Left renal pelvis (tissue), 4 donors: ENCODE results near the gene CELF4. TPM values are rescaled to one million over a fixed set of nuclear protein-coding genes. Genes with fewer than 3 reads are reported as not detected.

ENCODE experiments used
- DNase-seq, 4 donors: peaks; one replicate each; pipeline ENCODE4 v3.0.0-alpha.2; 2013; ENCODE audit warnings: low read depth in 4 of 4, low spot score in 3 of 4
- polyA plus RNA-seq, 4 donors: library from polyadenylated mRNA; unstranded; fragments of 120-200 nt; gene quantifications; one replicate each; pipeline ENCODE4 v1.2.1, GENCODE V29; 2013; ENCODE audit not compliant: insufficient read length in 4 of 4

Gene CELF4
- polyA plus RNA-seq, 4 donors, result 1.6 to 3.1 (median 2.4) TPM

DNA sequence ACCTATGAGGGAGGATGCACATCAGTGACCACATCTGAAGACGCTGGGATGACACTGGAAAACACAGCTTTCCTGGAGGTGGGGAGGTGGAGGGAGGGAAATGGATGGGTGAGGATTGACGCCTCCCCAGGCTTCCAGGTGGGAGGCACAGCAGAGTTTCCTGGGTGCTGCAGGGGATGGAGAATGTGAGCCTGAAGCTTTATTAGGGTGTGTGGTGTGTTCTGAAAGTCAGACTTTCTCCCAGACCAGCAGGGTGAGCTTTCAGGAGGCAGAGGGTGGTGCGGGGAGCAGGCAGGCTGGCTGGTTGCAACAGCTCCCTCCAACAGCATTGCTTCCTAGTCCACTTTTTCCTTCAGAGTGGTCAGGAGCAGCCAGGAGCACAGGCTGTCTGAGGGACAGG lies 263.1 kb downstream of the CELF4 start:
- no peak for DNase-seq

DNA sequence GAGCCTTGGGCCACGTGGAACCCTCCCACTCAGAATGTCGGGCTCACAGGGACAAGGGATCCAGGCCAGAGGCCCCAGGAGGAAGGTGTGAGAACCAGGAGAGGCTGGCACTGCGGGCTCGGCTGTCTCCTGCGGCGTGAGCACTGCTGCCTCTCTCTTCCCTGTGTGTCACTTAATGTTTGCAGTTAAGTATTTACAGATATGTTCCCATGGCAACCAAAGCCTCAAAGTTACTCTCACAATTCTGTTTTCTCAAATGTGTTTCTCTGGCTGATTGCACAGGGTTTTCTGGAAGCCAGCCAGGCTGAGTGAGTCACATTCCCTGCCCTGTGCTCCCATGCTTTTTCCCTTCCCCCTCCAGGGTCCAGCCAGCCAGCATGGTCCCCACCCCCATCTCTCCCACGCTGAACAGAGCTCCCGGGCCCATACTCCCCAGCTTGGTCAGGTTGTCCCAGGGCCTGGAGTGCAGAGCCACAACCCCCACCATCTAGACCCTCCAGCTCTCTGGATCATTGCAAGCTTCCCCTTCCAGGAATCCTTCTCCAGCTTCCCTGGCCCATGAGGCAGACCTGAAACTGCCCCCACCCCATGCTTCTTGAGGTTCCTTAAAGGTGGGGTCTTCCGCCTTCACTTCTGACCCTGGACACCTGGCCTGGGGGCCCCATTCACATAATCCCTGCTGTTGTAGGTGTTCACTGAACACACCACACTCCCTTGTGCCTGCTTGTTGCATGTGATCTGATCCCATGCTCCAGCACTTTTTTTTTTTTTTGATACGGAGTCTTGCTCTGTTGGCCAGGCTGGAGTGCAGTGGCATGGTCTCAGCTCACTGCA lies 265.9 kb downstream of the CELF4 start:
- DNase-seq, result peak; percentile 92 to 96 (median 94)

DNA sequence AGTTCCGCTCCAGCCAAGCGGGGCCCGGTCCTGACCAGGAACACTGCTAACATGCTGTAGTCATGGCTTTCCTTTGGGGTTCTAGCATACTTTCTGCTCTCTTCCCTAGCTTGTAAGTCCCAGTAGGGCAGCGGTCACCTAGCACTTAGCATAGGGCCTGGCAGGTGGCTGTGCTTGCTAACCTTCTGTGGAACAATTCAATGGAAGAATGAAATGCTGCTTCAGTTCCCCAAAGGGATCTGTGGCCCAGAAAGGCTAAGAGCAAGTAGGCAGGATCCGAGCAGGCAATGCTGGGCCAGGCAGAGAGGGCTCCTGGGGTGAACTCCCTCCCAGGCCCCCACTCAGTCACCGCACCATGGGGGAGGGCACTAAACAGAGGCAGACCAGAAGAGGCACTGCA lies 266.8 kb downstream of the CELF4 start:
- no peak for DNase-seq

DNA sequence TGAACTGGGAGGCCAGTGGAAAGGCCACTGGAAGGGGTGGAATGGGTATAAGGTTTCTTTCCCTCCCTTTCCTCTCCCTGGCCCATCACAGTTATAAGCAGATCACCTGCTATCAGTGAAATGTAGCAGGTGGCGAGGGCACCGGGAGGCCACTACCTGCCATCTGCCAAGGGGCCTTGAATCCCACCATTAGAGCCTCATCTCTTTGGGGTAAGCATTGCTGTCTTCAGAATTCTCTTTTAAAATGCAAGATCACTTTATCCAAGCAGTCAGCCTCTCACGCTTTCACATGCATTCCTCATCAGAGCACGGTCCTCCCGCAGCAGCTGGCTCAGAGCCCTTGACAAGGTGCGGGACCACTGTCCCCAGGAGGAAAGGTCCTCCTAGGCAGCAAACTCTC lies 268.5 kb downstream of the CELF4 start:
- no peak for DNase-seq

DNA sequence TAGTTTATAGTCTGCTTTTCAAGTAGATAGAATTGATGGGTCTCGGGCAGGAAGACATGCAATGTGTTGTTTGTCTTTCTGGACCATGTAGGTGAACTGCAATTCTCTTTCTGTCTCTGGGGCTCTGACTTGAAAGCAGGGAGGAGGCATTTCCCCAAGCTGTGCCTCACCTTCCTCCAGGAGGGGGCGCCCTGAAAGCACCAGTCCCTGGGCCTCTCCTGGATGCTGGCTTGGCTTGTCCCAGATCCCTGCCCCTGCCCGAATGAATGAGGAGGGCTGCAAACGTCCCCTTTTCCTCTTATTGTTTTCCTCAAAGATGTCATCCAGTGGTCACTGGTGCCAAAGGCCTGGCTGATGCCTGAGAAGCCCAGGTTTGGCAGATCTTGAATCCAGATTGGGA lies 270.6 kb downstream of the CELF4 start:
- no peak for DNase-seq

DNA sequence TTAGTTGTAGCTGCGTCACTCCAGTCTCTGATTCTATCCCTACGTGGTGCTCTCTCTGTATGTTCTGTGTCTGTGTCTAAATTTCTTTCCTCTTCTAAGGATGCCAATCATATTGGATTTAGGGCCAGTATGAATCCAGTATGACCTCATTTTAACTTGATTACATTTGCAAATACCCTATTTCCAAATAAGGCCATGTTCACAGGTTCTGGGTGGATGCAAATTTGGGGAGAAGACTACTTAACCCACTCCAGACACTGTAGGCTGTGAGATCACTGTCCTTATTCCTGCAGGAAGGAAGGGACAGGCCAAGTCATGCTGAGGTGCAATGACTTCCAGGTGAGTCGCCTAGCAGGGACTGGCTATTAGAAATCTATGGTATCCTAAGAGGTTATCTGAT lies 272.2 kb downstream of the CELF4 start:
- DNase-seq, result no peak

DNA sequence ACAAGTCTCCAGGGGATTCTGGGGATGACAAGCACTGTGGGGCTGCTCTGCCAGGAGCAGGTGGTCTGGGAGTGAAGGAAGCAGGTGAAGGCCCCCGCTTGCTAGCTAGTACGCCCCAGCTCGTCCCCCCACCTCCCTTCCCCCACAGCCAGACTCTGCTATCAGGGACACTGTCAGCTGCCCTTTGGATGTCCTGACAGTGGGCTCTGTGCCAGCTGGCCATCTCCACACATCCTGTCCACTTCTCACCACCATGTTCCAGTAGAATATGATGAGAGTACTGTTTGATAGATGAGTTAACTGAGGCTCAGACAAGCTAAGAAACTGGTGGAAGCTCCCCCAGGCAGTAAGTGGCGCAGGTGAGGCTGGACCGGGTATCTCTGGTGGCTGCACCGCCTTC lies 276.2 kb downstream of the CELF4 start:
- DNase-seq, result no peak

DNA sequence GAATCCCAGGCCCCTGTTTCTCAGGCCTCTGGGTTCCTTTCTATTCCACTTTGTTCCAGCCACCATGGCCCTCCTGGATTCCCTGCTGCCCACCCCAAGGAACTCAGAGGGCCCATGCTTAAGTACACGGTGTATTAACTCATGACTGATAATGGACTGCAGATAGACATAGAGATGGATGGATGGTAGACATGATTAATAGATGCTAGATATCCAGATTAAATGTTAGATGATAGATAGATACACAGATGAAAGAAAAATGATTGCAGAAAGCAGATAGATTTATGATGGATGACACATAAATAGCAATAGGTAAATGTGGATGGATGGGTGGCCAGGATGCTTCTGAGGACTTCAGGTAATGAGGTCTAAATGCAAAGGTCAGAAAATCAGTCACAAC lies 278.0 kb downstream of the CELF4 start:
- no peak for DNase-seq

DNA sequence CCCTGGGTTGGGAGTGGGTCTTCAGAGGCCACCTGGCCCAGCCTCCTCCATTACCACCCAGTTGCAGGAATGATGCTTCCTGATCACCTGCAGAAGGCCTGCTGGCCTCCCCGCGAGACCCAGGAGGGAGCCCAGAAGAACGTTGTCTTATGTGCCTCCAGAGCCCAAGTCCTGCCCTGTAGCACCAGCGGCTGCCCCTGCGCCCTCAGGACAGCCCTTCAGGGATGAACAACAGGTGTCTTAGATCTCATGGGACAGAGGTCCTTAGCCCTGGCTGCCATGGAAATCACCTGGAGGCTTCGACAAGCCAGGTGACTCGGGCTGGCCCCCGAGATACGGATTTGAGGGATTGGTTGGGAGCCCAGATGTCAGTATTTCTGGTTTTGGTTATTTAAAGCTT lies 278.8 kb downstream of the CELF4 start:
- no peak for DNase-seq

DNA sequence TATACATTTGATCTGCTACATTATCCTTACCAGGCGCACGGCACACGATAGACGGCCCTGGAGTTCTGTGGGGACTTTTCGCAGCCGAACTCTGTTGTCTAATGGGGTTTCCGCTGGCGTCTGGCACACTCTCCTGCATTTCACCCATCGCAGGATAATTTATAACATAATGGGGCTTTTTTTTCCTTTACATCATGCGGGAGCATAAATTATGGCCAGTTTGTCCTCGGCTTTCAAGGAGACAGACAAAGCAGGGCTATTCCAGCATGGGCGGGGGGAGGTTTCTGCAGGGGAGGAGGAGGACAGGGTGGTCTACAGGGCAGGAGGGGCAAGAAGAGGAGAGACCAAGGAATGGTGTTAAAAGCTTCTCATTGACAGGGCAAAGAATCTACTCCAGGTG lies 279.8 kb downstream of the CELF4 start:
- no peak for DNase-seq

DNA sequence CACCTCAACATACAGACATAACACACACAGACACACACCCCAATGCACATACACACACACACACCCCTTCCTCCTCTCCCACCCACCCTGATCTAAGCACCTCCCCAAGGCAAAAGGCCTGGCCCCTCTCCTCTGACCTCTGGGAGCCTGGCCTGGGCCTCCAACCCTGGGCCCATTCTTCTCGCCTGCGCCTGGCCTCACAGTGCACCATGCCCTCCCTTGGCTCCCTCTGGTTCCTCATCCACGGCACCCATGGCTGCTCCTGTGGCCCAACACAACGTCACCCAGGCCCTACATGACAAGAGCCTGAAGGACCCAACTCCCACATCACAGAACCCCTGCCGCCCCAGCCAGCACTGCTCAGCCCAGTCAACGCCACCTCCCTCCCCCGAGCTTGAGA lies 281.3 kb downstream of the CELF4 start:
- DNase-seq, result no peak

DNA sequence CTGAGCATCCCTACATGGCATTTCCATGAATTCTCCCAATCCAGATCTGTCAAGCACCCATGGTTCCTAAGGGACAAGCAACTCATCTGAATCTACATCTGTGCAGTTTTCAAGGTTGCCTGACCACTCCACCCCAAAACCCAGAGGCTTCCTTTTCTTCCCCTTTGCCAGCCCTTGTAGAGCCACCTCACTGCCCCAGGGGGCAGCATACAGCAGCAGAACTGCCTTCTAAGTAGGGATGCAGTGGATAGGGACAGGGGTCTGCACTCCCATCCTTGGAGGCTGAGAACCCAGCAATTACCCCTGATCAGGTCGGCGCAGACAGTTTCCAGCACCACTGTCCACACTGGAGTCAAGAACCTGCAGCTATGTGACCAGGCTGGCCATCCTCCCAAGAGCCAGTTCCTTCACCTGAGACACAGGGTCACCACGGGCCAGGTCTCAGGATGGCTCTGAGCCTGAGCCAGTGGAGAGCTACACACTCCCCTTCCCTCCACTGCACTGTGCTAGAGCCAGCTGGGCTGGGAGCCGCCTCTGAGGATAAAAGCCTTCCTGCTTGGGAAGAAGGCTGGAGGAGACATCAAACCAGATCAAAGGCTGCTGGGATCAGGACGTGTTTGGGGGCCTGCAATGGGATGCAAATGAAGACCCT lies 283.1 kb downstream of the CELF4 start:
- DNase-seq, result no peak

DNA sequence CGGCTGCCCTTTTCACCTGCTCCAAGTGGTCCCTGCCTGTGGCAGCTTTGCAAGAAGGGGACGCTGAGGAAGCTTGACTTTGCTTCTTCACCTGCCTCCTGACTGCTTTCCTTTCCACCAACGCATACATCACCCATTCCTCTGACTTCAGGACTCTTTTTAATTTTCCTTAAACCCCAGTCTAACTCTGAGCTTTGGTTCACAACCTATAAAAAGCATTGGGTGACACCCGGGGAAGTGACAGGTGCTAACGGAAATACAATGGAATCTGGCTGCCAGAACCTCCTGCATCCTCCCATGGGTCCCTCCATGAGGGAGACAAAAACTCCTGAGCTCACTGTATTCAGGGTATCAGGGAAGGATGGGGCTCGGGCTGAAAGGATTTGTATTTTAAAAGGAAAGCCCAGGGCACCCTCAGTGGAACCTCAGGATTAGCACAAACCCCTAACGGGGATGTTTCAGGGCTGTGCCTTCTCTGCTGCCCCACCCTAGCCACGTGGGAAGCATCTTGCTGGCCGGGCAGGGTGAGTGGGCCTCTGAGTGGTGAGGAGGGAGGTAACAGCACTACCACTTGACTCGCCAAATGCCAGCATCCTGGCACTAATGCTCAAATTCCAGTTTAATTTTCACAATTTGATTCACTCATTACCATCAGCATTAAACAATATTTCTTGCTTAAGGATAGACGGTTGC lies 284.8 kb downstream of the CELF4 start:
- no peak for DNase-seq

DNA sequence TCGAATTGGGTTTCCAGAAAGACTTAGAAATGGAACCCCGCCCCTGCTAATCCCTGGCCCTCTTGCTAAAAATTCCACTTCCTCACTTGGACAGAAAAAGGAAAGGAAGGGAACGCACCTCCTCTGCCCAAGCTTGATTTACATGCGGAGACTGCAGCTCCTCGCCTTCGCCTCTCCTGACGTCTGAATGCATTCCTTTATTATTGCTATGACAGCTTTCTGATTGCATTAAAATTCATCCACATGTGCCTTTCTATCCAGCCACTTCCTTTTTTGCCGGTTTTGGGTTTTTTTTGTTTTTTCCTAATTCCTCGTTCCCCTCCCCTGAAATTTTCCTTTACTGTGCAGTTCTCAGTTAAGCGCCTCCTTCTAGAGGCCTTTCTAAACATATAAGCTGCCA lies 287.8 kb downstream of the CELF4 start:
- no peak for DNase-seq

DNA sequence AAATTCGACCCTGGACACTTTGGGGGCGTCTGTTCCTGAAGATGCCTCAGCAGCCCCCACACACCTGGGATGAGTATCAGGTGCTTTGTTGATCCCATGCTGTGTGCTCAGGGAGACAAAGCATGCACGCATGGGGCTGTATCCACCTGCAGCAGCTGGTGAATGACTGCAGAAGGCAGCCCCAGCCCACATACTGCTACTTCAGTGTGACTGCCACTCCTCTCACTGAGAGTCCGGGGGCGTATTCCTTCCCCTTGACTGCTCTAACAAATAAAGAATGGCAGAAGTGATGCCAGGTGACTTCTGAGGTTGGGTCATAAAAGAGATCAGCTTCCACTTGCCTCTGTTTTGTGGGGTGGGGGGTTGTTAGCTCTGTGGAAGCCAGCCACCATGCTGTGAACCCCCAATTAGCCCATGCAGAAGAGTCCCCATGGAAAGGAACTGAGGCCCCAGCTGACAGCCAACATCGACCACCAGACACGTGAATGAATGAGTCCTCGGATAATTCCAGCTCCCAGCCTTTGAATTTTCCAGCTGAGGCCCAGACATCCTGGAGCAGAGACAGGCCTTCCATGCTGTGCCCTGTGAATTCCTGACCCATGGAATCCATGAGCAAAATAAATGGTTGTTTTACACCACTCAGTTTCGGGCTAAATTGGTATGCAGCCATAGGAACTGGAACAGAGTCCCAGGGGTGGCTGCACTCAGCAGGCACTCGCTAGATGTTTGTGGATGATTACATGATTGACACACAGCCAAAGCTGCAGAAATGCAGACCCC lies 289.3 kb downstream of the CELF4 start:
- DNase-seq, result no peak

DNA sequence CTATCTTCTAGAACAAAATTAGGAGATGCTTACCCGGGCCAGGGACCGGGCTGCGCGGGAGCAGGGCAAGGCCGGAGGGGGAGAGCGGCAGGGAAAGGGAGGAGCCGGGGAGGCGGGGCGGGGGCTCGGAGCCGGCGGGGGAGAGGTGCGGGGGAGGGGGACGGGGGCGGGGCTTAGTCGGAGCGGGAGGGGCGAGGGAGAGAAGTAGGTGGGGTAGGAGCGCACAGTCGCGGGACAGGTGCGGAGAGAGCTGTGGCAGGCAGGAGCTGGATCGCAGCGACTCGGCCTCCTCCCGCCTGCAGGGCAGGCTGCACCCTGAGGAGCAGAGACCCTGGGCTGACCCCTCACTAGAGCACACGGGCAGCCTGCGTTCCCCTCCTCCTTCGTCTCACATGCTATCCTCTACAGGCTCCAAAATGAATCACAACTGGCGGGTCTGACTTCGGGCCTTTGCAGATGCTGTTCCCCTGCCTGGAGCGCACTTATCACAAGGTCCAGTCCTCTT lies 290.3 kb downstream of the CELF4 start:
- DNase-seq, result no peak

DNA sequence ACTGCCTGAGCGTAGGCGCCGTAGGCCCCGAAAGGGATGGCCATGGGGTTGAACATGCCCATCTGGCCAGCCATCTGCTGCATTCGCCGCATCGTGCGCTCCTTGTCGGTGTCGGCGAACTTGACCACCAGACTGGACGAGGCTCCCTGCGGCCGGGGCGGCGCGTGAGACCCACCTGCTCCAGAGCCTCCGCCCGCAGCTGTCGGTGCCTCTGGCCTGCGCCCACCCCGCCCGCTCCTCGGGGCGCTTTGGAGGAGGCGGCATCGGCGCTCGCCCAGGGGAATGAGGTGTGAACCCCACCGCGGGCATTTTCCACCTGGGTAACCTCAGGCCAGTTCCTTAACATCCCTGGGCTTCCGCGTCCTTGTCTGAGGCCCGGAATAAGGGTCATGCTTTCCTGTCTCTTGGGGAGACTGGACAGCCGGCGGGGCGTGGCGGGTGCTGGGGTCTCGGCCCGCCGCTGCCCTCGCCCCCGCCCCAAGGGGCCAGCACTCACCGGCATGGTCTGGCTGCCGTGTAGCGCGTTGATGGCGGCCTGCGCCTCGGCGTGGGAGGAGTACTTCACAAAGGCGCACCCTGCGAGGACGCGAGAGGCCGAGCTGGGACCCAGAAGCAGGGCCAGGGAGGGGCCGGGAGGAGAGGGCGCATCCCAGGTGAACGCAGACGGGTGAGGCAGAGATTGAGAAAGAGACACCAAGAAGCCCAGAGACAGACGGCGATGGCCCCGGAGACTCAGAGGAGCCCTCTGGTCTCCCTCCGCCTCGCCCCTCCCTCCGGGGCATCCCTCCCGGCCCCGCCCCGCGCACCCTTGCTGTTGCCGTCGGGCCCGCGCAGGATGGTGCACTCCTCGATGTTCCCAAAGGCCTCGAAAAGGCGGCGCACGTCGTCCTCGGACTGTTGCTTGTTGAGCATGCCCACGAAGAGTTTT lies 291.0 kb downstream of the CELF4 start:
- no peak for DNase-seq

DNA sequence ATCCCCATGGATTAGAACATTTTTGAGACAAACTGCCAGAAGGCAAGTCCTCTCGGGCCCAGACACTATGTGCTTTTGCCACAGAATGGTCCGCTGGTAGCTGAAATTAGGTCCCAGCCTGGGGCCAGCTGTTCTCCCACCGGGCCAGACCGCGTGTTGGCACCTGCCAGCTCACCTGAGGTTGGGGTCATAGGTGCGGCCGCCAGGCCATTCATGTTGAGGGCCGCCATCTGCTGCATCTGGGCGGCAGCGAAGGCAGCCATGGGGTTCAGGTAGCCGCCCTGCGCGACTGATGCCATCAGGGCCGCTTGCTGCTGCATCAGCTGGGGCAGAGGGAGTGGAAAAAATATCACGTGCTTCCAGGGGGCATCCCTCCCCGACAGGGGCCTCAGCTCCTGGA lies 292.8 kb downstream of the CELF4 start:
- no peak for DNase-seq

DNA sequence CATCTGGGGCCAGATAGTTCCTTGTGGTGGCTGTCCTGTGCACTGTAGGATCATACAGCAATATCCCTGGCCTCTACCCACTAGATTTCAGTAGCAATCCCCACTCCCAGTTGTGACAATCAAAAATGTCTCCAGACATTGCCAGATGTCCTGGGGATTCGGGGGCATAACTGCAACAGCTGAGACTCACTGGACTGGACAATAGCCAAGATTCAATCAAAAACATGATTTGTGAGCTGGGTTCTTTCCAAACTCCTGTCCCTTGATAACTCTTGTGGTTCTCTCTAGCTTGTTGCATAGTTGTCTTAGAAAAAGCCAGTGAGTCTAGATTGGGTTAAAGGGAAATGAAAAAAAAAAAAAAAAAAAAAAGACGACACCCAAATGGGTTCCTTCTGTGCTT lies 293.4 kb downstream of the CELF4 start:
- no peak for DNase-seq

DNA sequence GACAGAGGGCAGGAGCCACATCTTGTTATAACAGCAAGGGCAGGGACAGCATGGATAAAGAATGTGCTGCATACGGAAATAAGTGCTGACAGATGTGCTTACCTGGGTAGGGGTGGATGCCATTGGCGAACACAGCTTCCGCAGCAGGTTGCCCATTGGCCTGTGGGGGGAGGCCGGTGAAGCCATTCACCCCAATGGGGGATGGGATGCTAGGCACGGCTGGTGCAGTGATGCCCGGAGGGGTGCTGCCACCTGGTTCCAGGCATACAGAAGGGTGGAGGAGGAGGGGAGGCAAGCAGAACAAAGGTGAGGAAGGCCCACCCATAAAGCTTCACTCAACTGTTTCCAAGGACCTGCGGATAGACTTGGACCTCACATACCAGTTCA lies 294.9 kb downstream of the CELF4 start:
- no peak for DNase-seq
